HL-60 (cell line): ENCODE data around the gene TRIM29.
A peak's percentile ranks its signal among the peaks of the same experiment; 100 is the strongest.

Experiments
- DNase-seq, 2 experiments: peaks; one replicate each; pipeline ENCODE4 v3.0.0-alpha.2; 2010 to 2020; ENCODE audit warnings: low read depth in 1 of 2, low spot score in 1 of 2
- H3K27ac ChIP-seq: fragments of 250-450 bp; sonication (Bioruptor Pico); replicated peaks from 2 replicates; pipeline ENCODE4 v1.5.1; 2020; ENCODE audit warnings: mild to moderate bottlenecking, moderate library complexity
- H3K27me3 ChIP-seq: fragments of 250-450 bp; sonication (Bioruptor Pico); 2 replicates; pipeline ENCODE4 v1.5.1; 2021; ENCODE audit warnings: mild to moderate bottlenecking, moderate library complexity; ENCODE audit not compliant: insufficient read depth, poor library complexity, severe bottlenecking
- H3K4me3 ChIP-seq: replicated peaks from 2 replicates; pipeline ENCODE4 v1.5.1; 2011; ENCODE audit warnings: mild to moderate bottlenecking, control low read depth, low read length; ENCODE audit not compliant: insufficient read depth
- GABPA ChIP-seq: IDR thresholded peaks from 2 replicates; pipeline ENCODE4 v1.6.1; 2012; ENCODE audit warnings: low read depth
- POLR2AphosphoS5 ChIP-seq: IDR thresholded peaks from 2 replicates; pipeline ENCODE4 v1.6.1; 2012; ENCODE audit warnings: low read depth
- SPI1 ChIP-seq: IDR thresholded peaks from 2 replicates; pipeline ENCODE4 v1.6.1; 2012; ENCODE audit warnings: low read depth, mild to moderate bottlenecking, borderline replicate concordance
- TF ChIP-seq, protein P1 (sequence below): IDR thresholded peaks from one replicate; pipeline ENCODE4 v1.5.1; 2011; ENCODE audit warnings: low read length, control low read depth, inconsistent platforms; ENCODE audit not compliant: insufficient read depth
- TF ChIP-seq, protein P2 (sequence below): IDR thresholded peaks from 2 replicates; pipeline ENCODE4 v1.6.1; 2012; ENCODE audit warnings: low read depth; ENCODE audit not compliant: insufficient replicate concordance

Gene TRIM29

DNA sequence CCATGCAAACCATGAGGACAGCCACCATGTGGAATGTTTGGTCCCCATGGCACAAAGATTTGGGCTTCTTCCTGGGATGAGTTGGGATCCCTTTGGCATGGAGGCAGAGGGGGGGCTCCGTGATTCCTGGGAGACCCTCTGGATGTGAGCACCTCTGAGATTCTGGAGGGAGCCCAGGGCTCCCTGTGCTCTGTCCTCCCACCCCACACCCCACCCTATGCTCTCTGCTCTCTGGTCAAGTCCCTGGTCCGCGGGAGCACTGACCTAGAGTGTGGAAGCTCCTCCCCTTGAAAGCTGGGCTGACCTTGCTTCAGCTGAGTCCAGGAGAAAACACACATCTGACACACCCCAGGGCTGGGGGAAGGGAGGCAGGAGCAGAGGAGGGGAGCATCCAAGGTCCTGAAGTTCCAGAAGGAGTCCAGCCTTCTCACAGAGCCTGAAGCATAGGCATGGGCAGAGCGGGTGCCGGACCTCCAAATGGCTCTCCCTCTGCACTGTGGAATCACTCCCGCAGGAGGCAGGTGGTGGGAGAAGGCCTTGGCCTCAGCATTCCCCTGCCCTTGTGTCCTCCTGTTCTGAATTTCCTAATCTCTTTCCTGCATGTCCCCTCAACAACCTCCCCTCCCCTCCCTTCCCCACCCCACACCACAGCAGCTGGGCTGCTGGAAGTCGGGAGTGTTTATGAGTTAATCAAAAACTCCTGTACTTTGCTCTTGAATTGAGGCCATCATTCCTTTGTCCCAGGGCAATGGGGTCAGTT, 47.2 kb upstream of the TRIM29 start:
- Histone ChIP-seq H3K27me3 (no peaks in the 10 kb centered on the region), H3K27ac (no peak overlapping the region), H3K4me3 (no peak overlapping the region)
- TF ChIP-seq, protein P1, sequence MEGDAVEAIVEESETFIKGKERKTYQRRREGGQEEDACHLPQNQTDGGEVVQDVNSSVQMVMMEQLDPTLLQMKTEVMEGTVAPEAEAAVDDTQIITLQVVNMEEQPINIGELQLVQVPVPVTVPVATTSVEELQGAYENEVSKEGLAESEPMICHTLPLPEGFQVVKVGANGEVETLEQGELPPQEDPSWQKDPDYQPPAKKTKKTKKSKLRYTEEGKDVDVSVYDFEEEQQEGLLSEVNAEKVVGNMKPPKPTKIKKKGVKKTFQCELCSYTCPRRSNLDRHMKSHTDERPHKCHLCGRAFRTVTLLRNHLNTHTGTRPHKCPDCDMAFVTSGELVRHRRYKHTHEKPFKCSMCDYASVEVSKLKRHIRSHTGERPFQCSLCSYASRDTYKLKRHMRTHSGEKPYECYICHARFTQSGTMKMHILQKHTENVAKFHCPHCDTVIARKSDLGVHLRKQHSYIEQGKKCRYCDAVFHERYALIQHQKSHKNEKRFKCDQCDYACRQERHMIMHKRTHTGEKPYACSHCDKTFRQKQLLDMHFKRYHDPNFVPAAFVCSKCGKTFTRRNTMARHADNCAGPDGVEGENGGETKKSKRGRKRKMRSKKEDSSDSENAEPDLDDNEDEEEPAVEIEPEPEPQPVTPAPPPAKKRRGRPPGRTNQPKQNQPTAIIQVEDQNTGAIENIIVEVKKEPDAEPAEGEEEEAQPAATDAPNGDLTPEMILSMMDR, result no peak
- TF ChIP-seq POLR2AphosphoS5 (no peak), GABPA (no peak), SPI1 (no peak)
- TF ChIP-seq, protein P2, sequence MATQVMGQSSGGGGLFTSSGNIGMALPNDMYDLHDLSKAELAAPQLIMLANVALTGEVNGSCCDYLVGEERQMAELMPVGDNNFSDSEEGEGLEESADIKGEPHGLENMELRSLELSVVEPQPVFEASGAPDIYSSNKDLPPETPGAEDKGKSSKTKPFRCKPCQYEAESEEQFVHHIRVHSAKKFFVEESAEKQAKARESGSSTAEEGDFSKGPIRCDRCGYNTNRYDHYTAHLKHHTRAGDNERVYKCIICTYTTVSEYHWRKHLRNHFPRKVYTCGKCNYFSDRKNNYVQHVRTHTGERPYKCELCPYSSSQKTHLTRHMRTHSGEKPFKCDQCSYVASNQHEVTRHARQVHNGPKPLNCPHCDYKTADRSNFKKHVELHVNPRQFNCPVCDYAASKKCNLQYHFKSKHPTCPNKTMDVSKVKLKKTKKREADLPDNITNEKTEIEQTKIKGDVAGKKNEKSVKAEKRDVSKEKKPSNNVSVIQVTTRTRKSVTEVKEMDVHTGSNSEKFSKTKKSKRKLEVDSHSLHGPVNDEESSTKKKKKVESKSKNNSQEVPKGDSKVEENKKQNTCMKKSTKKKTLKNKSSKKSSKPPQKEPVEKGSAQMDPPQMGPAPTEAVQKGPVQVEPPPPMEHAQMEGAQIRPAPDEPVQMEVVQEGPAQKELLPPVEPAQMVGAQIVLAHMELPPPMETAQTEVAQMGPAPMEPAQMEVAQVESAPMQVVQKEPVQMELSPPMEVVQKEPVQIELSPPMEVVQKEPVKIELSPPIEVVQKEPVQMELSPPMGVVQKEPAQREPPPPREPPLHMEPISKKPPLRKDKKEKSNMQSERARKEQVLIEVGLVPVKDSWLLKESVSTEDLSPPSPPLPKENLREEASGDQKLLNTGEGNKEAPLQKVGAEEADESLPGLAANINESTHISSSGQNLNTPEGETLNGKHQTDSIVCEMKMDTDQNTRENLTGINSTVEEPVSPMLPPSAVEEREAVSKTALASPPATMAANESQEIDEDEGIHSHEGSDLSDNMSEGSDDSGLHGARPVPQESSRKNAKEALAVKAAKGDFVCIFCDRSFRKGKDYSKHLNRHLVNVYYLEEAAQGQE, result no peak
- no peak for DNase-seq

DNA sequence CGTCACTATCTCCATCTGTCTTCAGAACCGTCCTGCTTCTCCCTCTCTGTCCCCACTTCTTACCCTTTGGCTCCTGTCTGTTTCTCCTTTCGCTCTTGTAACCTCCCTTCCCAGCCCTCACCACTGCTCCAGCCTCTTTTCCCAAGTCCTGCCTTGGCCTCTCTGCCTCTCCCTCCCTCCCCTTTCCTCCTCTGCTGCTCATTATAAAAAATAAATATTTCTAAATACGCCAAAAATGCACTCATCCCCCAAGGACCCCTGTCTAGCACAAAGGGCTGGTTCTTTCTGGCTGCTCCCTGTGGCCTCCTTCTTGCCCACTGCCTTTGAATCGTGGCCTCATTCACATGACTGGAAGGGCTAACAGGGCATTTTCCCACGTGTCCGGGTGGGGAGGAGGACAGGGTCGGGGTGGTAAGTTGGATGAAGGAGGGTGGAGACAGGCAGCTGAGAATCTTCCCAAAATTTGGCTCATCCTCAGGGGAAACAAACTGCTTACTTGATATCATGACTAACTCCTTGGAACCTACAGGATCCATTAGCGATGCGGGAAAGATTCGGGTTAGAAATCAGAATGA, 46.5 kb upstream of the TRIM29 start:
- H3K27ac ChIP-seq, result no peak overlapping the region
- TF ChIP-seq, protein P1, result no peak
- TF ChIP-seq GABPA (no peak), POLR2AphosphoS5 (no peak), SPI1 (no peak)
- TF ChIP-seq, protein P2, result no peak
- H3K27me3 ChIP-seq, result no peaks in the 10 kb centered on the region
- DNase-seq, result no peak
- H3K4me3 ChIP-seq, result no peak overlapping the region

DNA sequence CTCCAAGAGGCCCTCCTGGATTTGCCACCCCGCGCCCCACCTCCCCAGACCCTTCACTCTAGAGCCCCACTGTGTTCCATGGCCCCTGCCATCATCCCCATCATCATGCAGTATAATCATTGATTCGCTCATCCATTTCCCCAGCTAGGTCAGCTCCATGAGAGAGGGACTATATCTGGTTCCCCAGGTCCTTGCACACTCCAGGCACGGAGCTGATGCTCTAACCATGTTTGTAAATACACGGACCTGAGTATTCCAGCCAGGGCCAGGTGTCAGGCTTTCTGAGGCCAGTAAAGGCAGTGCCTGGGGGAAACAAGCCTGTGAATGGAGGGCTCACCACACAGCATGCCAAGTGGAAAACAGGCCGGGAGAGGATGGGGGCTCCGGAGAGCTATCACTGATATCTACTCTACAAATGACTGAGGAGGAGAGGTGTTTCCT, 45.8 kb upstream of the TRIM29 start:
- H3K27me3 ChIP-seq, result no peaks in the 10 kb centered on the region
- TF ChIP-seq POLR2AphosphoS5, result no peak
- no peak overlapping the region for H3K4me3 ChIP-seq
- no peak for DNase-seq
- H3K27ac ChIP-seq, result no peak overlapping the region

DNA sequence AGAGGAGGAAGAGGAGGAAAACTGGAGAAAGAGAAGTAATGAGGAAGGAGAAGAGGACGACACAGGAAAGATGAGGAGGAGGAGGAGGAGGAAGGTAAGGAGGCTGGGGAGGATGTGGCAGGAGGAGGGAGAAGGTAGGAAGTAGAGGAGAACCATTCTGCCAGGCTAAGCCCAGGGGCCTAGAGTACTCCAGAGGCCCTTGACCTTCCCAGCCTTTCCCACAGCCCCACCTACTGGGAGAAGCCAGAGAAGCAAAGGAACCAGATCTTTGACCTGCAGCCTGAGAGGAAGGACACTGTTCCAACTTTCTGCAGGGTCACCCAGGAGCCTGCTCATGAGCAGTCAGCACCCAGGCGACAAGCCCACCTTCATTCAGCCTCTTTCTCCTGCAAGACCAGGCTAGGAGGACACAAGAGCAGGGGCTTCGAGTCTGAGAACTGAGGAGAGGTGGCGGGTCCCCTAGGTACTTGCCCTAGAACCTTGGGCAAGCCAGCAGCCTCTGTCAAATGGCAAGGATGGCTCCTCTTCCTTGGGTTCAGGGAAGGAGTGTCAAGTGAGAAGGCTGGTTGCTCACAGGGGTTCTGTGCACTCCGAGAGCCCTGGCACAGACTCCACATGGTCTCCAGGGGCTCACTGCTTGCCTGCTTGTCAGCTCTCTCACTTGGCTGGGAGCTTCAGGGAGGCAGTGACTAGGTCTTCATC, 45.0 kb upstream of the TRIM29 start:
- TF ChIP-seq SPI1 (no peak), GABPA (no peak), POLR2AphosphoS5 (no peak)
- TF ChIP-seq, protein P1, result no peak
- TF ChIP-seq, protein P2, result no peak
- no peak overlapping the region for H3K4me3 ChIP-seq
- no peak overlapping the region for H3K27ac ChIP-seq
- DNase-seq, result peak in 1 of 2 experiments; percentile 13
- H3K27me3 ChIP-seq, result no peaks in the 10 kb centered on the region
